GM21529 (cell line): ENCODE results near the gene SH3TC1.

Source experiments
- ATAC-seq: cut with Tn5 transposase; IDR thresholded peaks from one replicate; pipeline ENCODE4 v1.9.1; 2021; ENCODE audit not compliant: unreplicated experiment

The SH3TC1 gene

DNA sequence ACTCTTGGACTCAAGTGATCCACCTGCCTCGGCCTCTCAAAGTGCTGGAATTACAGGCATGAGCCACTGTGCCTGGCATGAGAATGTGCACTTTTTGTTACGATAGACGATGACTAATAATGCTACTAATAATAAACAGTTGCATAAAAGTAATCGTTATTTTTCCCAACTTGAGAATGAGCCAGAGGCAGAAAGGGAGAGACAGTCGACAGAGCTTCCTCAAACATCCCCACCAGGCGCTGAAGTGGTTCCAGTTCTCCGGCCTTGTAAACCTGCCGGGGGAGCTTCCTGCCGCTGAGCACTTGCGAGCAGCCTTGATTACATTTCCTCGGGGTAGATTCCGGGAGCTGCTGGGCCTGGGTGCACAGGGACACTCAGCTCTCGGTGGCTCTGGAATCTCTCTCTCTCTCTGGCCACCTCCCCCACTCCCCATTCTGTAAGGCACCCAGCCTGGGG lies 61.6 kb downstream of the SH3TC1 start:
- no peak for ATAC-seq

DNA sequence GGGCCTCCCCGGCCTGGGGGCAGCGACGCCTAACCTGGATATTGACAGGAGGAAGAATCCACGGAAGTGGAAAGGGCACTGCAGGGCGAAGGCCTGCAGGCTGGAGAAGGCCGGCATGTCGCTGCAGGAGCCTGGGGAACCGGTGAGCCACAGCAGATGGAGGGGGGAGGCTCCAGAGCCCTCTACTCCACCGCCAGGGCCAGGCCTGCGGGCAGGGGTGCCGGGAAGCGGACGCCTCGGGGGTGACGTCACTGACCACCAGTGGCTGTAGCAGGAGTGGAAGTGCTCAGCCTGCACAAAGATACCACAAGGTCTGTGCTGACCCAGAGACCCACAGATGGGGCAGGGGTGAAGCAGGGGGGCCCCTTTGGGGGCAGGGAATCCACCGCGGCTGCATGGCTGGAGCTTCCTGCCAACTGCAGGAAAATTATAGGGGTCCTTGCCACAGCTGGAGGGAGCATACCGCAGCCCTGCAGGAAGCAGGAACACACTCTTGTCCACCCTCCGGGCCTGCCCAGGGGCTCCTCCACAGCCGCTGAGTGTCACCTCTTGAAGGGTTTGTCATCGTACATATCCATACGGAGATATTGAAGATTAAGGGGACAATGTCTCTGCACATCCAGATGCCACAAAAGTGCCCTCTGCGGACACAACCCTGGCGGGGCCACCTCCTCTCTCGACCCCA lies 62.9 kb downstream of the SH3TC1 start:
- ATAC-seq, result no peak

DNA sequence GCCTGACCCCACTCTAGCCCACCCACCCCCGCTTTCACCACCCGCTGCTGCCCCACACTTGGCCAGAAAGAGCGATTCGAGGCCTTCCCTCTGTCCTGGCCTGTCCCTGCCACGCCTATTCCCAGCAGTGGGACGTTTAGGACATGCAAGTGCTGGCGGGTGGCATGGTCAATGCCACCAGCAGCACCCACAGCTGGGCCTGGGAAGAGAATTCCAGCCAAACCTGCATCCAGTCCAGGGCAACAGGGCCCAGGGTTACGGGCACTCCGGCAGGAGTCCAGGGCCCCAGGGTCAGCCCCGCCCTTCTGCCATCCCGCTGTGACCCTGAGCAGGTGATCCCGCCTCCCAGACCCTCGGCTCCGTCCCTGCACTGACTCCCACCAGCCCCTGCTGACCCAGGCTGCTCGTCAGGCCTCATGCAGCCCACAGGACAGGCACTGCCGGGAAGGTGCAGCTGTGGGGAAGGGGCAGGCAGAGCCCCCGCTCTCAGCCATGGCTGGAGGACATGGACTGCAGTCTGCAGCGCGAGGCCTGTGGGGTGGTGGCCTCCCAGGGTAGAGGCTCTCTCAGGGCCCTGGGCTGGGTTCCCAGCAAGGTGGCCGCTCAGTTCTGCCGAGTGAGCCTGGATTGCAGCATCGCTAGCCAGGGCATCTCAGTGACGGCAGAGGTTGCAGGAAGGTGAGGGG lies 63.7 kb downstream of the SH3TC1 start:
- ATAC-seq, result no peak

DNA sequence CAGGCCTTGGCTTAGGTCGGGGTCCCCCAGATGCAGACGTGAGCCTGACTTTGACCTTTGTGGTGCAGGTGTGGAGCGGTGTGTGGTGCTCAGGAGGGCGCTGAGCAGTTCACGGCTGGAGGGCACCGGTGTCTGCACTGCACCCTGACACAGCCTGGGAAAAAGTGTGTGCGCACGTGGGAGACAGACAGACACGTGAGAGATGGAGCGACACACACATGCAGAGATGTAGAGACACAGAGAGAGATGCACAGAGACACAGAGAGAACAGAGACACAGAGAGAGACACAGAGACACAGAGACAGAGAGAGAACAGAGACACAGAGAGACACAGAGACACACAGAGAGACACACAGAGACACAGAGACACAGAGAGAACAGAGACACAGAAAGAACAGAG lies 64.3 kb downstream of the SH3TC1 start:
- ATAC-seq, result no peak

DNA sequence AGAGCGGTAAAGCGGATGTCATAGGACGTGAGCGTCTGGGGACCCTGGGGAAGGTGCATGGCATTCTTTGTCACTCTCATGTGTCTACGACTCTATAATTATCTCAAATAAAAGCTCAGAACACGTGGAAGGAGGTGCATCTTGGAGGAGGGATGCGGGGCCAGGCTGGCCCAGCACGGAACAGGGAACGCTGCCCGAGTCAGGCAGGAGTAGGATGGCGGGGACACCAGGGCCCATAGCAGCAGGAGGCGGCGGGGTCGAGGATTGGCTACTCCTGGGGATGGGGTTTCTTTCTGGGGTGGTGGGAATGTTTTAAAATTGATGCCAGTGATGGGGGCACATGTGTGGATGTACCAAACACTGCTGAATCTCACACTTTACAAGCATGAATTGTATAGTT lies 65.0 kb downstream of the SH3TC1 start:
- no peak for ATAC-seq

DNA sequence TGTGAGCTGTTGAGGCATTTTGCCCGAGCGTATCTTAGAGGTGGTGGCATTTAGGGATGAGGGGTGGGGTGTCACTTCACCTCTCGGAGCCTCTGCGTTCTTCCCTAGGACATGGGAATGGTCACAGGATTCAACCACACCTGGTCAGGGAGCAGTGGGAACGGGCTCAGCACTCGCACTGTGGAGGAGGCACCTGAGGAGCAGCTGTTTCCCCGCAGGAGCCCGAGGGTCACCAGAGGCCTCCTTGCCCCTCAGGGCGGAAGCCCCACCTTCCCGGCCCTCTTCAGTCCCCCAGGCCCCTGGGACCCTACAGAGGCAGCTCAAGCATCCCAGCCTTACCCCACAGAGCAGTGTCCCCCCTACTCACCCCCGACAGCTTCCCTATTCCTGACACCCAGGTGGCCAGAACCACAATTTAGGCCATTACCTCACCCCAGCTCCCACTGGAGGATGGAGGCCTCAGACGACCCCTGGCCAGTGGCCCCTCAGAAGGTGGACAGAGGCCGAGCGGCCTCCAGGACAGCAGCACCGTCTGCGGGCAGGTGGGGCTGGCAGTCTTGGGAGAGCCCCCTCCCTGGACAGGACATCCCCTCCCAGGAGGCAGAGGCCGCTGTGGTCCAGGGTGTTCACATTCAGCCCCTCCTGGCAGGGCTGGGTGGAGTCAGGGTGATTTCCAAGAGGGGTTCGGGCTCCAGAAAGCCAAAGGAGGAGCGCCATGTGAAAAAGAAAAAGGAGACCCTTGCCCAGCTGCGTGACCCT lies 66.3 kb downstream of the SH3TC1 start:
- ATAC-seq, result no peak

DNA sequence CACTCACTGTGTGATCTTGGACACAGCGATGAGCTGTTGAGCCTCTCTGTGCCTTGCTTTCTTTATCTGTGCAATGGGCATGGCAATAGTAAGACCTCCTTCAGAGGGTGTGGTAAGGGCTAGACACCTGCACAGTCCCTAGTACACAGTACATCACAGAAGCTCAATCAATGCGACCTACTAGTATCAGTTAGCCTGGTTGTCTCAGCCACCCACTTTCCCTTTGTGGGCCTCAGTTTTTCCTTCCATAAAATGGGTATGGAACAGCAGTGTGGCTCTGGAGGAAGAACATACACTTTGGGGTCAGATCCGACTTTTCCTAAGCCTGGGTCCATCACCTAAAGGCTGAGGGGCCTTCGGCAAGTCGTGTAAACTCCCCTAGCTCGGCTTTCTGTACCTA lies 67.0 kb downstream of the SH3TC1 start:
- ATAC-seq, result no peak

DNA sequence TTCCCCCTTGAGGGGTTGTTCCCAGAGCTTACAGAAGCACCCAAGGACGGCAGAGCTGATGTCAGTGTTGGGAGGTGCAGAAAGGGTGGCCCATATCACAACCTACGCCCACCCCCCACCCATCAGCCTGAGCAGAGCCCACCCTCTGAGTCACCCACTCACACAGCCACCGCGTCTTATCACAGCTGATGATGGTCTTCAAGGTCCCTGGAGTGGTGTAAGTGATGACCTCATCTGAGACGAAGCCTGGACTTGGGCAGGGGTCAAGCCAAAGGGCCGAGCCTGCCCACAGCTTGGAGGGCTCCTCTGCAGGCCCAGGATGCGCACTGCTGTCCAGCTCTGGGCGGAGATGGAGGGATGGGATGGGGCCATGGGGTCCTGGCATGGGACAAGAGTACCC lies 67.4 kb downstream of the SH3TC1 start:
- ATAC-seq, result no peak

DNA sequence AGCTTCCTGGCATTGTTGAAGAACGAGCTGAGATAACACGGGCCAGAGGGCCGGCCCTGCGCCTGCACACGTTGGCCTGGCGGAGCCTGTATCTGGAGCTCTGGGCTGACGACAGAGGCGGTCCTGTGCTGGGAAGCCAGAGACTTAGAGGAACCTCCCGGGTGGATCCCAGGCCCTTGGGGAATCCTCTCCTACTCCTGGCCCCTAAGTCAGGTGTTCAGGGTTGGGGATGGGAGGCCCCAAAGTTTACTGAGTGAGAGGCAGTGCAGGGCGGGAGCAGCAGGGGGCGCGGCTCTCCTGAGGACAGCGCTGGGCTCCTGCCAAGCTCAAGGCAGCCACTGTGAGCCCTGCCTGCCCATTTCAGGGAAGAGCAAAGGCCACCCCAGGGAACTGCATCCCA lies 68.0 kb downstream of the SH3TC1 start:
- no peak for ATAC-seq

DNA sequence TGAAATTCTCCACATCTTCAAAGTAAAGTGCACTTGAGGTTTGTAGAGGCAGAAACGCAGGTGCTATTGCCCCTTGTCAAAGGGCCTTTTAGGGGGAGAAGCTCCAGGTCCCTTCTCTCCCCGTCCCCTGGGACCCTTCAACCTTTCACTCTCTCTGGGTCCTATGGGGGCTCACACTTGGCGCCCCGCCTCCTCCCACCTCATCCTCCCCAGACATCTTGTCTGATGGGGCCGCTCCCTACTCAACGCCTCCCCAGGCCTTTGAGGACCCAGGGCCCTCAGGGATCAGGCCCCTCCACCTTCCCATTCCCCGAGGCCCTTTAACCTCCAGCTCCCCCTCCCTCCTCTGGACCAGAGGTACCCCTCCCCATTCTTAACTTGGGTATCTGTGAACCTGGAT lies 69.1 kb downstream of the SH3TC1 start:
- ATAC-seq, result no peak

DNA sequence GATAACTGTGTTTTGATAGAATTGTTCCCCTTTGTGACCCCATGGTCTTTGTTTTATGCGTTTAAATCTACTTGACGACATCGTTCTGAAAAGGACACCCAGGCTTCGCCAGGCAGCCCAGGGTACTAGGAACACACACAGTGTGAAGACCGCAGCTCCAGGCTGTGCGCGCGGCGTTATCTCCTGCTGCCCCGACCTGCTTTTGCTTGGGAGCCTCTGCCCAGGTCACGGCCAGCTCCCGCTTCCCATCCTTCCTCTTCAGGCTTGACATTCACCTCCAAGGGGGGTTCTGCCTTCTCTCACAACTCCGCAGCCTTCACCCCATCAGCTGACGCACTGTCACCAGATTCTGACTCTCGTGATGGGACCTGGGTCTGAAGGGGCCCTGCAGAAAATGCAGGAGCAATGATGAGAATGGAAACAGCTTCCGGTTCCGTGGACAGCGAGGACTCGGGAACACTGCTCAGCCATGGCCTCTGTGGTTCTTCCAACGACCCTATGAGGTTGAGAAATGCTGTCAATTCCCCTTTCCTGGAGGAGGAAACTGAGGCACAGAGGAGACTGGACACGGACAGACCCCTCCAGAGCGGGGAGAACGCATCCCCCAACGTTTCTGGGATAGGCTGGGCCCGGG lies 69.9 kb downstream of the SH3TC1 start:
- no peak for ATAC-seq

DNA sequence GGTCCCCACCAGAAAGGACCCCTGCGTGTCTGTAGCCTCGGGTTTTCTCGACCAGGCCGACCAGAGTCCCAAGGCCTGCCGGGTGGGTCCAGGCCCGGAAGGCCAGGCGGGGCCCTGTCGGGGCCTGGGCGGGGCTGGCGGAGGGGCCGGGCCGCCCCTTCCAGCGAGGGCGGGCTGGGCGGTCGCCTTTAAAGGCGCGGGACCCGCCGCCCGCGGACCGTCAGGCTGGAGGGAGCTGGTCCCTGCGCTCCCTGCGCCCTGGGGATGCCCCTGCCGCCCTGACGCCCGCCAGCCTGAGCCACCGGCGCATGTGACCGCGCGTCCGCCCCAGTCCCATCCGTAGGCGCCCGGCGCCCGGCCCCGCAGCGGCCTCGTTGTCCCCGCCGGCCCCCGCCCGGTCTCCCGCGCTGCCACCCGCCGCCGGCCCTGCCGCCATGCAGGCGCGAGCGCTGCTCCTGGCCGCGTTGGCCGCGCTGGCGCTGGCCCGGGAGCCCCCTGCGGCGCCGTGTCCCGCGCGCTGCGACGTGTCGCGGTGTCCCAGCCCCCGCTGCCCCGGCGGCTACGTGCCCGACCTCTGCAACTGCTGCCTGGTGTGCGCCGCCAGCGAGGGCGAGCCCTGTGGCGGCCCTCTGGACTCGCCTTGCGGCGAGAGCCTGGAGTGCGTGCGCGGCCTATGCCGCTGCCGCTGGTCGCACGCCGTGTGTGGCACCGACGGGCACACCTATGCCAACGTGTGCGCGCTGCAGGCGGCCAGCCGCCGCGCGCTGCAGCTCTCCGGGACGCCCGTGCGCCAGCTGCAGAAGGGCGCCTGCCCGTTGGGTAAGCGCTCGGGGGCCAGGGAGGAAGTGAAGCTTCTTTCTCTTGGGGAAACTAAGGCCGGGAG lies 70.7 kb downstream of the SH3TC1 start, which contains the start of gene HTRA3:
Gene HTRA3 (plus strand): TSS at position 220 of the 883 bp plus-strand sequence. CDS start 215 bp downstream, at position 435.
- no peak for ATAC-seq

DNA sequence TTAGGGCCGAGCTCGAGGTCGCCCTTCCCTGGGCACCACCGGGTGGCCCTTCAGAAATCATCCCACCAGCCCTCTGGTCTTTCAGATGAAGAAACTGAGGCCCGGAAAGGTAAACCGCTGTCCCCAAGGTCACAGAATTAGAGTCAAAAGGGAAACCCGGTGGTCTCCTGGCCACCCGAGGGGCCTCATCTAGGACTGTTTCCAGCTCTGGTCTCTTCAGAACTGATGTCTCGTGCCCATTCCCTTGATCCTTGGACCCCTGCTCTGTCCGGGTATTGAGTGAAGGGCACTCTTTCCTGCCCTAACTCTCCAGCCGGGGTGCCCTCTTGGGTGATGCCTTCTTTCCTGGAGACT lies 71.3 kb downstream of the SH3TC1 start:
- ATAC-seq, result no peak

DNA sequence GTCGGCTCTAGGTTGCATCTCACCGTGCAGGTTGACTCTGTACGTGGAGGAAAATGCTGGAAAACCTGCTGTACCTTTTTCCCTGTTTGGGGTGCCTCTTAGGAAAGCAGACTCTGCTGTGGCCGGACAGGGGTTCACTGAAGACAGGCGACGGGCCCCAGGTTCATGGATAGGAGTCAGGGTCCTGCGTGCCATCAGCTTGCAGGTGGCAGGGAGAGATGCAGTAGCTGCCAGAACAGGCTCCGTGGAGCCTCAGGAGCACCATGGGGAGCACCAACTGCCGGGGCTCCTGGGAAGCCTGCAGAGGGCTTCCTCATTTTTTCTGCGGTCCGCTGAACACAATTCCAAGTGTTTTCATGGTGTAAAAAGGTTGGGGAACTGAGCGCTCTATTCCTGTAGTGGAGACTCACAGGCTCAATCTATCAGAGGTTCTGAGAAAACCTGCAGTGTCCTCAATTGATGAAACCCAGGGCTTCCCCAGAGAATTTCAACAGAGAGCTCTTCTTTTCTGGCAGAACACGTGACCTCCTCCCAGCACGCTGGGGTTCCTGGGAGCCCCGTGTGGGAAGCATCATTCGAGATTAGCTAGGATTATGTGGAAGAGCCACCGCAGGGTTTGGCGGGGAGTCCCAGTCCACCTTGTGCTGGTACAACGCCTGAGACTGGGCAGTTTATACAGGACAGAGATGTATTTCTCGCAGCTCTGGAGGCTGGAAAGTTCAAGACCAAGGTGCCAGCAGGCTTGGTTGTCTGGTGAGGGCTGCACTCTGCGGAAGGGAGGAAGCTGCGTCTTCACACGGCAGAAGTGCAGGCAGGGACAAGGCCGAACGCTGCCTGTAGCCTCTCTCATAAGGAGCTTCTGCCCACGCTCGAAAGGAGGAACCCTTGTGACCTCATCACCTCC lies 72.1 kb downstream of the SH3TC1 start:
- no peak for ATAC-seq

DNA sequence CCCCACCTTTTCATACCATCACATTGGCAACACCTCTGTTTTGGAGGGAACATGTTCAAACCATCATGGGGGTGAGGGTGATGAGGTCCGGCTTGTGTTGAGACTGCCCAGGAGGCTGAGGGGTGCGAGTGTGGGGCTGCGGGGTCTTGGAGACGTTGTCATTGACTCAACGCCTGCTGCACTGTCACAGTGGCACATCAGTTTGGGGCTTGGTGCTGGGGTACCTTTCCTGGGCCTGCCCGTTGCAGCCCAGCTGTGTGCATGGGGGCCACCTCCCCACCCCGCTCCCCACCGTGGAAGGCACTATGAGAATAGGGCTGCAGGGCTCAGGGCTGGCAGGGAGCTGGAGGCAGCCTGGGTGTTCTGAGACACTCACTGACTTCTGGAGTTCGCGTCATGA lies 72.7 kb downstream of the SH3TC1 start:
- ATAC-seq, result no peak

DNA sequence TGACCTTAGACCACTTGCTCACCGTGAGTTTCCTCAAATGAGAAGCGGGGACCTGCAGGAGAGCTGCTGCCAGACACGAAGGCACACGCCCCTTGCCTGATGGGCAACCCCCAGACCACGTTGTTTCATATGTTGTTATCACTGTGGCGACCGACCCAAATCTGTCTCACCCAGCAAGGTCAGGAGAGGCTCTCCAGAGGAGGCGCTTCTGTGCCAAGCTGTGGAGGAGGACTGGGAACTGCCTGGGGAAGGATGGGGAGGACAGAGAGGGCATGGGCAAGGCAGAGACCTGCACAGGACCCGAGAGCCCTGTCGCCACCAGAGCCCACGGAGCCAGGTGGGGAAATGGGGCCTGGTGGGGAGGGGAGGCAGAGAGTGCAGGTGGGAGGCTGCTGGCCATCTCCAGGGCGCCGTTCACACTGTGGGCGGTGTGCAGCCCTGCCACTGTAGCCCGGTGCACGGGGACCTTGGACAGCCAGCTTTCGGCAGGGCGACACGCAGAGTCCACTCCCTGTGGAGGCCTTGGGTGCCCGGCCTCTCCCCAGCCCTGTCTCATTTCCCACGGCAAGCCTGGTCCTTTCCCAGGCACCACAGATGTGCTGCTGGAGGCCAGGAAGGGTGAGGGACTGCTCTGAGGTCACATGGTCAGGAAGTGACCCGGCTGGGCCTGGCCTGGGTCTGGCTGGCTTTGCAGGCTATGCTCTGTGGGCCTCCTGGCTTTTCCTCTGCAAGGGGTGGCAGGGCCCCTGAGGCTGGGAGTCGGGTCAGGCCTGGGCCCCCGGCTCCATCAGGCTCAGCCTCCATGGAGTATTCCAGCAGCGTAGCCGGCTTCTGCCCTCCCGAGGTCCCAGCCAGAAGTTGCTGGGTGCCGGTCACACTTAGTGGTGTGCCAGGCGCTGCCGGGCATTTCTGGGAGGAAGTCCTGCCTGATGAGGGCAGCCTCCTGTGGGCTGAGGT lies 73.7 kb downstream of the SH3TC1 start:
- ATAC-seq, result no peak

DNA sequence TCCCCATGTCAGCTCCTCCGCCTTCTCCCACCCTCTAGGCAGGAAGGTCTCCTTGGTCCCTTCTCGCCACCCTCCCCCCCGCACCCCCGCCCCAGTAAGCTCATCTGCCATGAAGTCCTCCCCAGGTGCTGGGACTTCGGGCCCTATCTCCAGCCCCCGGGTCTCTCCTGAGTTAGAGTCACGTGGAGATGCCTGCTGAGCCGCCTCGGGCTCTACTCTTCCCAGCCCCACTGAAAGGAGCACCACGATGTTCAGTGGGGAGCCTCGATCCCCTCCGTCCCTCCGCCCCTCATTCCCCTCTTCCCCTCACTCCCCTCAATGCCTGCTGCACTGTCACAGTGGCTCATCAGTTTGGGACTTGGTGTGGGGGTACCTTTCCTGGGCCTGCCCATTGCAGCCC lies 74.4 kb downstream of the SH3TC1 start:
- no peak for ATAC-seq

DNA sequence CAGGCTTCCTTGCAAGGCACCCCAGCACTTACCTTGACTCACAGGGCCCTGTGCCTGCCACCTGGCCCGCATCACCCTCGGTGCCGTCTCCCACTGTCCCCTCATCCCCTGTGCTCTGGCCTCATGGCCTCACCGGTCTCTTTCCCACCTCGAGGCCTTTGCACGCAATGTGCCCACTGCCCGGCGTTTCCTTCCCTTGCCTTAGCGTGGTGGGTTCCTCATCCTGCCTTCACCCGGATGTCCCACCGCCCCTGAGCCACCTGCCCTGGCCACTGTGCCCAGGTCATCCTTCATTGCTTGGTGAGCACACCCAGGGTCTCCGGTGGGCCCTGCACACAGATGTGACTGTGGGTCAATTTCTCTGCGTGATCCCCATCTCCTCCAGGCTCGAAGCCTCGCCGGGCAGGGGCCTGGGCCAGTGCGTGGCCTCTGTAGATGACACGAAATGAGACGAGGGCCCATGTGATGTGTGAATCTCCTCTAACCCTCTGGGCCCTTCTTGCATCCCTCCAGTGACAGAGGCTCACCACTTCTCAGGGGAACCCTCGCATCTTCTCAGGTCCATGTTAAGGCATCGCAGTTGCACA lies 75.1 kb downstream of the SH3TC1 start:
- ATAC-seq, result no peak
